Mesendoderm (in vitro differentiated cells): ENCODE results near the gene AHSA1.

Source experiments
- DNase-seq: peaks from one replicate; pipeline ENCODE4 v3.0.0; 2013
- H2AK5ac ChIP-seq: 2 replicates; pipeline ENCODE4 v1.6.1; 2013; ENCODE audit warnings: low read length, inconsistent platforms
- H2BK120ac ChIP-seq: 2 replicates; pipeline ENCODE4 v1.6.1; 2013; ENCODE audit warnings: low read depth, mild to moderate bottlenecking, low read length, moderate library complexity, mixed read lengths
- H2BK15ac ChIP-seq: replicated peaks from 2 replicates; pipeline ENCODE4 v1.6.1; 2013; ENCODE audit warnings: low read depth, mild to moderate bottlenecking, moderate library complexity
- H2BK5ac ChIP-seq: 2 replicates; pipeline ENCODE4 v1.6.1; 2013; ENCODE audit warnings: low read length, inconsistent platforms
- H3K18ac ChIP-seq: 2 replicates; pipeline ENCODE4 v1.6.1; 2013; ENCODE audit warnings: mild to moderate bottlenecking, low read length, mixed read lengths
- H3K23ac ChIP-seq: one replicate; pipeline ENCODE4 v1.6.1; 2013; ENCODE audit warnings: low read length
- H3K27ac ChIP-seq: 2 replicates; pipeline ENCODE4 v1.5.1; 2013; ENCODE audit warnings: low read depth, mild to moderate bottlenecking, inconsistent platforms, low read length, moderate library complexity
- H3K27me3 ChIP-seq: 2 replicates; pipeline ENCODE4 v1.6.1; 2013; ENCODE audit warnings: low read length, control low read depth, mild to moderate bottlenecking, inconsistent platforms; ENCODE audit not compliant: insufficient read depth, poor library complexity
- H3K36me3 ChIP-seq: 2 replicates; pipeline ENCODE4 v1.6.1; 2013; ENCODE audit warnings: low read length, inconsistent platforms; ENCODE audit not compliant: control insufficient read depth, insufficient read depth
- H3K4ac ChIP-seq: one replicate; pipeline ENCODE4 v1.6.1; 2013; ENCODE audit warnings: low read depth, mild to moderate bottlenecking, low read length, moderate library complexity
- H3K4me1 ChIP-seq: 2 replicates; pipeline ENCODE4 v1.6.1; 2013; ENCODE audit warnings: low read depth, low read length, inconsistent platforms; ENCODE audit not compliant: control insufficient read depth
- H3K4me2 ChIP-seq: 2 replicates; pipeline ENCODE4 v1.6.1; 2013; ENCODE audit warnings: low read length
- H3K4me3 ChIP-seq: 2 replicates; pipeline ENCODE4 v1.5.1; 2013; ENCODE audit warnings: mild to moderate bottlenecking, low read length
- H3K56ac ChIP-seq: one replicate; pipeline ENCODE4 v1.6.1; 2013; ENCODE audit warnings: low read length
- H3K79me1 ChIP-seq: 2 replicates; pipeline ENCODE4 v1.6.1; 2013; ENCODE audit warnings: low read length, inconsistent platforms
- H3K79me2 ChIP-seq: 2 replicates; pipeline ENCODE4 v1.6.1; 2013; ENCODE audit warnings: mild to moderate bottlenecking, low read length; ENCODE audit not compliant: control insufficient read depth, insufficient read depth
- H3K9ac ChIP-seq: 2 replicates; pipeline ENCODE4 v1.6.1; 2013; ENCODE audit warnings: low read length, inconsistent platforms
- H4K5ac ChIP-seq: one replicate; pipeline ENCODE4 v1.6.1; 2013; ENCODE audit warnings: low read length
- H4K8ac ChIP-seq: one replicate; pipeline ENCODE4 v1.6.1; 2013; ENCODE audit warnings: low read depth, mild to moderate bottlenecking, control low read depth, low read length, moderate library complexity
- WGBS: extraction: QIAGEN DNeasy Blood & Tissue Kit; methylation state at CpG from one replicate; pipeline ENCODE4 v1.1.7; 2013; ENCODE audit warnings: low lambda C conversion rate, missing lambda C conversion rate; ENCODE audit not compliant: insufficient coverage; ENCODE audit errors: extremely low coverage; 5-methylcytosine and 5-hydroxymethylcytosine counted together

Gene AHSA1

DNA sequence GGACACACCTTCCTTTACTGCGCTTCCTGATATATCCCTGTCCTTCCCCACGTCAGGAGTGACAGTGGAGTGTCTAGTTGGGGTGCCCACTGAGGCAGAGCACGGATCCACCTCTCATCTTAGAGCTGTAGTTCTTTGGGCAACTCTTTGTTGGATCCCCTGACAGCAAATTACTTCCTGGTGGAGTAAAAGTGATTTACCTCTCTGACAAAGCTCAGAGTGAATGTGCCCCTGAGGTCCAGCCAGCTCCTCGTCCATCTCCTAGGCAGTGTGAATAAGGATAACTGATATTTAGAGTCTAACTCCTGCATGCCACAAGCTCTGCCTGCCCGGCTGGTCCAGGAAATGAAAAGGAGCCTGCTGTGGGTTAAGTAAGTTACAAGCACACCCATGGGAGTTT, 16.0 kb downstream of the AHSA1 start:
- Histone ChIP-seq H3K4me2 (no peak overlapping the region), H3K27ac (no peak overlapping the region), H2BK15ac (no peak overlapping the region), H4K5ac (no peak overlapping the region), H3K18ac (no peak overlapping the region), H4K8ac (no peak overlapping the region), H3K79me1 (no peaks in the 10 kb centered on the region), H3K56ac (no peak overlapping the region), H3K4me3 (no peak overlapping the region), H3K9ac (no peak overlapping the region), H3K79me2 (no peaks in the 10 kb centered on the region), H3K23ac (no peak overlapping the region), H2BK5ac (no peak overlapping the region), H3K36me3 (no peaks in the 10 kb centered on the region), H2BK120ac (no peak overlapping the region), H3K4ac (no peak overlapping the region), H3K4me1 (no peaks in the 10 kb centered on the region), H2AK5ac (no peak overlapping the region), H3K27me3 (no peaks in the 10 kb centered on the region)
- no peak for DNase-seq
- WGBS = no CpG with 5 or more reads among the region's 5 CpGs

DNA sequence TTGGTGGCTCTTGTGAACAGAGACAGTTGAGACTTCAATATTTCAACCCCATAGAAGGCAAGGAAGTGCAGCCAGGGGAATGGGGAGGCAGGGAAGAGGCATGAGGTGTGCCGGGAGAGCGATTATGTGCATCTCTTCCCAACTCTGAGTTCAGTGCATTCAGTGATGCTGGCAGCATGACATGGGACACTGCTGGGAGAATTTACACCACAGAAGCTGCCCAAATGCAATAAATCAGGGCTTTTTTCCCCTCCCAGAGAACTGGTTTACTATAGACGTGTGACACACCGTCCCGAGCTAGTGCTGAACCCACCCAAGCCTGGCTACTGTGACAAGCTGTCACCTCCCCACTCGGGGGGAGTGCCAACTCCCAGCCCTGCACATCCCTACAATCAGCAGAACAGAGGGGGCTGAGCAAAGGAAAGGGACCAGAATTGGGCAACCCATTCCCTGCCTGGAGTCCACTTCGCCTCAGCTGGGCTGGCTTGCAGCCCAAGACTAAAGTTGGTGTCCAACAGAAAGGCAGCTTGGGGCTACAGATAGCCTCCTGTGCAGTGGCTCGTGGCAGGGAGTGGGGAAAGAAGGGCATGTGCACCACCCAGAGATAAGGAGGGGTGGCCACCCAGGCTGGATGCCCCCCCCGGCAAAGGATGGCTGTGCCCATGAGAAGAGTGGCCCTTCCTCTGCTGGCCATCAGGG, 16.7 kb downstream of the AHSA1 start:
- Histone ChIP-seq H3K18ac (no peak overlapping the region), H3K4me2 (no peak overlapping the region), H3K9ac (no peak overlapping the region), H4K8ac (no peak overlapping the region), H2BK5ac (no peak overlapping the region), H4K5ac (no peak overlapping the region), H3K79me2 (no peaks in the 10 kb centered on the region), H3K27ac (no peak overlapping the region), H3K79me1 (no peaks in the 10 kb centered on the region), H2BK15ac (no peak overlapping the region), H3K27me3 (no peaks in the 10 kb centered on the region), H3K56ac (no peak overlapping the region), H2AK5ac (no peak overlapping the region), H3K4ac (no peak overlapping the region), H3K4me3 (no peak overlapping the region), H3K36me3 (no peaks in the 10 kb centered on the region), H2BK120ac (no peak overlapping the region), H3K23ac (no peak overlapping the region), H3K4me1 (no peaks in the 10 kb centered on the region)
- no peak for DNase-seq
- no CpG with 5 or more reads among the region's 9 CpGs for WGBS

DNA sequence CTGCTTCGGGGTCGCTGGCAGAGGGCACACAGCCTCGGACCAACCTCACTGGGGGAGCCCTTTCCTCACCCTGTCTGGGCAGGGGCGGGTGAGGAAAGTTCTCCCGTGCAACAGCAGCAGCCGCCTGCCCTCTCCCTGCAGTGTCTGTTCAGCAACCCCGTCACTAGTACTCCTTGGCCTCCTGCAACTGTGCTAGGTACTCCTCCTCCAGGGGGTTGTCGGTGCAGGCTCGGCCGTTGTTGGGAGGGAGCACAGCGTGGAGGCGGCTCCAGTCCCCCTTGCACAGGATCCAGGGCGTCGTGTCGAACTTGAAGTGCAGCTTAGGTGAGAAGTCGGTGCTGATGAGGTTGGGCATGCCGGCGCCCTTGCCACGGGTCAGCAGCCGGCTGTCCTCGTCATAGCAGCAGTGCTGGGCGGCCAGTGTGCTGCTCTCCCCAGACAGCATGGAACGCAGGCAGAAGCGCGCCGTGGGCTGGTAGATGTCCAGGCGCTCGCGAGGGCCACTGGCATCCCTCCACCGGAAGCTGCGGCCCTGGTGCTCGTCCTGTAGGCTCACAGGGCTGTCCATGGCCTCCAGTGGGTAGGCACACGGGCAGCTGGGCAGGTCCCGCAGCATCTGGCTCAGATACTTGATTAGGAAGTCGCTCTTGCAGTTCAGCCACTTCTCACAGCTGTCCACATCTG, 17.7 kb downstream of the AHSA1 start:
- Histone ChIP-seq H3K27ac (no peak overlapping the region), H3K18ac (no peak overlapping the region), H3K36me3 (no peaks in the 10 kb centered on the region), H3K4me3 (no peak overlapping the region), H2BK5ac (no peak overlapping the region), H4K5ac (no peak overlapping the region), H3K9ac (no peak overlapping the region), H3K56ac (no peak overlapping the region), H3K79me2 (no peaks in the 10 kb centered on the region), H3K4me2 (no peak overlapping the region), H2AK5ac (no peak overlapping the region), H3K4me1 (no peaks in the 10 kb centered on the region), H3K79me1 (no peaks in the 10 kb centered on the region), H2BK15ac (no peak overlapping the region), H2BK120ac (no peak overlapping the region), H3K27me3 (no peaks in the 10 kb centered on the region), H4K8ac (no peak overlapping the region), H3K23ac (no peak overlapping the region), H3K4ac (no peak overlapping the region)
- no peak for DNase-seq
- WGBS = no CpG with 5 or more reads among the region's 35 CpGs

DNA sequence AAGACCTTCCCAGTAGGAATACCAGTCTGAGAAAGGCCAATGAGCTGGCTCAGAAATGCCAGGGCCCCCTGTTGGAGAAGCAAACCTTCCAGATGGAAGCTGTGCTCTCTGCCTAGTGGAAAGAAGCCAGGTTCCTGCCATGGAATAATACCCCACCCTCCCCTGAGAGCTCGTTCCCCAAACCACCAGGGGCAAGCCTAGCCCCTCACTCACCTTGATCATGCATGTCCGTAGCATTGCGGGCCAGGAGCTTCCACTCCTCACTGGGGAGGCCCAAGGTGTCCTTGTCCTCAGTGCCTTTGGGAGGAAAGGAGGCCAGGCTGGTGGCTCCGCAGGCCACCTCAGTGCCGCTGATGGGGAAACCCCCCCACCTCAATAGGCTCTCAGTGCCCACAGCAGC, 20.1 kb downstream of the AHSA1 start:
- Histone ChIP-seq H2AK5ac (no peak overlapping the region), H3K23ac (no peak overlapping the region), H4K5ac (no peak overlapping the region), H3K79me1 (no peaks in the 10 kb centered on the region), H2BK120ac (no peak overlapping the region), H3K56ac (no peak overlapping the region), H3K4ac (no peak overlapping the region), H4K8ac (no peak overlapping the region), H3K27me3 (no peaks in the 10 kb centered on the region), H3K4me1 (no peaks in the 10 kb centered on the region), H3K4me2 (no peak overlapping the region), H3K18ac (no peak overlapping the region), H2BK15ac (no peak overlapping the region), H3K36me3 (no peaks in the 10 kb centered on the region), H3K4me3 (no peak overlapping the region), H3K79me2 (no peaks in the 10 kb centered on the region), H3K27ac (no peak overlapping the region), H3K9ac (no peak overlapping the region), H2BK5ac (no peak overlapping the region)
- DNase-seq = no peak
- WGBS = no CpG with 5 or more reads among the region's 5 CpGs

DNA sequence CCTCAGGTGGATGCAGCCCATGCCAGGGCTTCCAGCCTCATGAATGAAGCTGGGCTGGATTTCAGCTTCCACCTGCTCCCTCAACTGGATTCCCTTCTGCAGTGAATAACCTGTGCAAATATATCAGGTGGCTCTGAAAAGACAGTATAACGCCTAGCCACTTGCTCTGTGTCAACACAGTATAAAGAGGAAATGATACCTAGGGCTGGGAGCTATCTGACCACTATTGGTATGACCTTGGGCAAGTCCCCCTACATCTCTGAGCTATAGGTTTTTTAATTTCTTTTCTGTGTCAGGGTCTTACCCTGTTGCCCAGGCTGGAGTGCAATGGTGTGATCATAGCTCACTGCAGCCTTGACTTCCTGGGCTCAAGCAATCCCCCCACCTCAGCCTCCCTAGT, 20.9 kb downstream of the AHSA1 start:
- Histone ChIP-seq H4K8ac (no peak overlapping the region), H3K27ac (no peak overlapping the region), H3K27me3 (no peaks in the 10 kb centered on the region), H3K9ac (no peak overlapping the region), H3K79me1 (no peaks in the 10 kb centered on the region), H3K79me2 (no peaks in the 10 kb centered on the region), H3K4ac (no peak overlapping the region), H4K5ac (no peak overlapping the region), H2BK5ac (no peak overlapping the region), H2AK5ac (no peak overlapping the region), H2BK15ac (no peak overlapping the region), H3K4me2 (no peak overlapping the region), H3K56ac (no peak overlapping the region), H3K4me1 (no peaks in the 10 kb centered on the region), H3K23ac (no peak overlapping the region), H3K36me3 (no peaks in the 10 kb centered on the region), H3K4me3 (no peak overlapping the region), H3K18ac (no peak overlapping the region), H2BK120ac (no peak overlapping the region)
- no CpG with 5 or more reads among the region's 1 CpG for WGBS
- DNase-seq = no peak

DNA sequence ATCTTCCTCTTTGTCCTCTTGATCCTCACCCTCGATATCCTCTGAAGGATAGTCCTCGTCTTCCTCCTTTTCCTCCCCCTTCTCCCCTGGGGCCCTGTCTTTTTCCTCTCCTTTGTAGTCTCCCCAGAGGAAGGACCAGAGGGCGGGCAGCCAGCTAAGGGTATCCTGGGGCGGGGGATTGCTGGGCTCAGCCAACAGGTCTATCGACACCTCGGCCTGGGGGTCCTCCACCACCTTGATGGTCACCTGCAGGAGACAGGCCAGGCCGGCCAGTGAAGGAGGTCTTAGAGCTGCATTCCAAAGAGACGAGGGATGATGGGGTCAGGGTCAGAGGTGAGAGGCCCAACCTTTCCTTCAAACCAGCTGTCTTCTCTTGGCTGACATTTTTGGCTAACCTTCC, 24.5 kb downstream of the AHSA1 start:
- no CpG with 5 or more reads among the region's 8 CpGs for WGBS
- Histone ChIP-seq H4K8ac (no peak overlapping the region), H3K4me1 (no peaks in the 10 kb centered on the region), H3K56ac (no peak overlapping the region), H3K4me3 (no peak overlapping the region), H2BK120ac (no peak overlapping the region), H2AK5ac (no peak overlapping the region), H3K79me1 (no peaks in the 10 kb centered on the region), H4K5ac (no peak overlapping the region), H3K79me2 (no peaks in the 10 kb centered on the region), H3K36me3 (no peaks in the 10 kb centered on the region), H2BK5ac (no peak overlapping the region), H3K27ac (no peak overlapping the region), H3K27me3 (no peaks in the 10 kb centered on the region), H3K9ac (no peak overlapping the region), H2BK15ac (no peak overlapping the region), H3K23ac (no peak overlapping the region), H3K4ac (no peak overlapping the region), H3K18ac (no peak overlapping the region), H3K4me2 (no peak overlapping the region)
- DNase-seq = no peak
